WTC11 (cell line): ENCODE data around the gene CORIN. TPM values are rescaled to one million over a fixed set of nuclear protein-coding genes. Genes with fewer than 3 reads are reported as not detected.

Experiments
- ATAC-seq: fragments of 200-7000 bp; cut with Tn5 transposase; 2 replicates; pipeline ENCODE4 v1.10.0; 2021; ENCODE audit warnings: mild to moderate bottlenecking, moderate library complexity
- CTCF ChIA-PET: fragments of 300-600 bp; sonication (Branson Sonifier 250); formaldehyde crosslinking; loops from one replicate; lab custom pipeline; 2021; ENCODE audit warnings: antibody characterized with exemption; lab: Charles Lee
- POLR2A ChIA-PET: fragments of 350-600 bp; sonication (Branson Sonifier 250); formaldehyde crosslinking; loops from one replicate; lab custom pipeline; 2021; ENCODE audit warnings: antibody characterized with exemption; lab: Charles Lee
- DNase-seq: peaks from one replicate; pipeline ENCODE4 v3.0.0; 2021; ENCODE audit warnings: low spot score
- H3K27ac Mint-ChIP-seq: 2 replicates; pipeline ENCODE4 v1.8.0; 2021; ENCODE audit warnings: mixed read lengths
- H3K27me3 Mint-ChIP-seq: 2 replicates; pipeline ENCODE4 v1.8.0; 2021; ENCODE audit warnings: low read depth, mild to moderate bottlenecking, moderate library complexity, mixed read lengths
- H3K36me3 Mint-ChIP-seq: 2 replicates; pipeline ENCODE4 v1.8.0; 2021; ENCODE audit warnings: mixed read lengths
- H3K4me1 Mint-ChIP-seq: 2 replicates; pipeline ENCODE4 v1.8.0; 2022; ENCODE audit warnings: mixed read lengths
- H3K4me3 Mint-ChIP-seq: 2 replicates; pipeline ENCODE4 v1.8.0; 2021; ENCODE audit warnings: mild to moderate bottlenecking, moderate library complexity, mixed read lengths
- H3K9me3 Mint-ChIP-seq: 2 replicates; pipeline ENCODE4 v1.8.0; 2021; ENCODE audit warnings: mixed read lengths
- CREB1 ChIP-seq: sonication (generic); formaldehyde crosslinking; IDR thresholded peaks from 2 replicates; pipeline ENCODE4 v1.8.0; 2023; ENCODE audit warnings: mild to moderate bottlenecking, missing genetic modification reagents
- CREM ChIP-seq: sonication (generic); formaldehyde crosslinking; IDR thresholded peaks from 2 replicates; pipeline ENCODE4 v1.8.1; 2022; ENCODE audit warnings: mild to moderate bottlenecking, missing genetic modification reagents, moderate library complexity
- NFYB ChIP-seq: sonication (generic); formaldehyde crosslinking; conservative IDR thresholded peaks from 2 replicates; pipeline ENCODE4 v1.8.0; 2022; ENCODE audit warnings: low read depth, missing genetic modification reagents
- NR2C2 ChIP-seq: sonication (generic); formaldehyde crosslinking; IDR thresholded peaks from 2 replicates; pipeline ENCODE4 v1.8.0; 2022; ENCODE audit warnings: mild to moderate bottlenecking, missing genetic modification reagents
- RELA ChIP-seq: sonication (generic); formaldehyde crosslinking; IDR thresholded peaks from 2 replicates; pipeline ENCODE4 v1.8.1; 2022; ENCODE audit warnings: missing genetic modification reagents, mild to moderate bottlenecking, borderline replicate concordance
- SMAD4 ChIP-seq: sonication (generic); formaldehyde crosslinking; IDR thresholded peaks from 2 replicates; pipeline ENCODE4 v1.8.0; 2022; ENCODE audit warnings: mild to moderate bottlenecking, missing genetic modification reagents
- SP1 ChIP-seq: sonication (generic); formaldehyde crosslinking; conservative IDR thresholded peaks from 2 replicates; pipeline ENCODE4 v1.8.1; 2022; ENCODE audit warnings: missing genetic modification reagents
- TCF7 ChIP-seq: sonication (generic); formaldehyde crosslinking; IDR thresholded peaks from 2 replicates; pipeline ENCODE4 v1.8.0; 2022; ENCODE audit warnings: mild to moderate bottlenecking, low read depth, missing genetic modification reagents, moderate library complexity
- TEAD4 ChIP-seq: sonication (generic); formaldehyde crosslinking; IDR thresholded peaks from 2 replicates; pipeline ENCODE4 v1.8.0; 2022; ENCODE audit warnings: mild to moderate bottlenecking, missing genetic modification reagents
- TP53 ChIP-seq: sonication (generic); formaldehyde crosslinking; IDR thresholded peaks from 2 replicates; pipeline ENCODE4 v1.8.1; 2023; ENCODE audit warnings: mild to moderate bottlenecking, missing genetic modification reagents
- ZBTB21 ChIP-seq: sonication (generic); formaldehyde crosslinking; IDR thresholded peaks from 2 replicates; pipeline ENCODE4 v1.8.1; 2023; ENCODE audit warnings: mild to moderate bottlenecking, missing genetic modification reagents, borderline replicate concordance
- ZNF138 ChIP-seq: sonication (generic); formaldehyde crosslinking; conservative IDR thresholded peaks from 2 replicates; pipeline ENCODE4 v1.8.1; 2022; ENCODE audit warnings: mild to moderate bottlenecking, moderate library complexity, missing genetic modification reagents
- ZNF219 ChIP-seq: sonication (generic); formaldehyde crosslinking; IDR thresholded peaks from 2 replicates; pipeline ENCODE4 v1.8.0; 2023; ENCODE audit warnings: missing genetic modification reagents, mild to moderate bottlenecking, borderline replicate concordance
- total RNA-seq: library from RNA; stranded (reverse); gene quantifications from 3 replicates; pipeline ENCODE4 v1.2.3, GENCODE V29; 2021
- TF ChIP-seq, protein P1 (sequence below): sonication (generic); formaldehyde crosslinking; conservative IDR thresholded peaks from 2 replicates; pipeline ENCODE4 v1.8.1; 2022; ENCODE audit warnings: mild to moderate bottlenecking, missing genetic modification reagents
- TF ChIP-seq, protein P2 (sequence below): sonication (generic); formaldehyde crosslinking; IDR thresholded peaks from 2 replicates; pipeline ENCODE4 v1.8.1; 2022; ENCODE audit warnings: low read depth, mild to moderate bottlenecking, moderate library complexity, missing genetic modification reagents, borderline replicate concordance
- TF ChIP-seq, protein P3 (sequence below): sonication (generic); formaldehyde crosslinking; IDR thresholded peaks from 2 replicates; pipeline ENCODE4 v1.8.0; 2023; ENCODE audit warnings: missing genetic modification reagents
- TF ChIP-seq, protein P4 (sequence below): sonication (generic); formaldehyde crosslinking; IDR thresholded peaks from 2 replicates; pipeline ENCODE4 v1.8.1; 2022; ENCODE audit warnings: missing genetic modification reagents, borderline replicate concordance
- TF ChIP-seq, protein P5 (sequence below): fragments of 200-600 bp; IDR thresholded peaks from 2 replicates; pipeline ENCODE4 v1.8.0; 2022; ENCODE audit warnings: antibody characterized with exemption
- TF ChIP-seq, protein P6 (sequence below): fragments of 250-450 bp; sonication (Bioruptor Pico); IDR thresholded peaks from 2 replicates; pipeline ENCODE4 v1.9.0; 2021; ENCODE audit warnings: moderate library complexity, mild to moderate bottlenecking, inconsistent platforms, borderline replicate concordance
- TF ChIP-seq, protein P7 (sequence below): fragments of 250-450 bp; sonication (Bioruptor Pico); IDR thresholded peaks from 2 replicates; pipeline ENCODE4 v1.9.0; 2021; ENCODE audit warnings: mild to moderate bottlenecking

The CORIN gene
- total RNA-seq, 1 experiment from 2014 or later = 0.33 TPM

DNA sequence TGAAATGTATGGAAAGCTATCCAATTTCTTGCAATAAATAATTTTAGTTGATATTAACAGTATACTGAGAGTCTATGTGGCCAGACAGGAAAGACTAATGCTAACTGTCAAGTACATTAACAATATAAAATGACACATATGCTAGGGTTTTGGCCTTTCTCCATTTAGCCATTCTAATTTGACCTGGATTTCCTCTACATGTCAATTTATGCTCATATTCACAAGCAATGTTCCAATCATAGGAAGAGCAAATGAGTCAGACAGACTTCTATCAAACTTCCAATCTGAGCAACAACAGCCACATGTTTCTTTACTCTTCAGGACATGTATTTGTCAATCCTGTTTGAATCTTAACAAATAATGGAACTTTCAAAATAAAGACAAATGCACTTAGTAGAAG, 53.6 kb downstream of the CORIN start (continued):
- TF ChIP-seq SP1 (CRISPR knock-in tag) (no peak), ZBTB21 (CRISPR knock-in tag) (no peak)

DNA sequence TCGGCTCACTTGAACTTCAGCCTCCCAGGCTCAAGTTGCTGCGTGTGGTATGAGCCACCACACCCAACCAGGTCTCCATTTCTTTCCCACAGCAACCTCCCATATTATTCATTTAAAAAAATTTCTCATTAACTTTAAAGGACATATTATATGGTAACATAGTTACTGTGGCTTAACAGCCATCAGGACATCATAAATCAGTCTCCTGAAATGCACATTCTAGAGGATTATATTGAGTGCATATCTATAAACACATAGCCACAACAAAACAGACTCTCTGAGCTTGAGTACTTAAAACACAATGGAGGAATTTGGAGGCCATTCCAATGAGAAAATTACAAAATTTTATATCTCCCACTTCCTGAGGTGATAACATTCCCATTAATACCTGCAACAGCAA, 61.5 kb downstream of the CORIN start:
- Mint-ChIP-seq H3K27ac (no peak overlapping the region), H3K36me3 (no peaks in the 10 kb centered on the region), H3K9me3 (peaks cover 11% of the 10 kb centered on the region), H3K27me3 (no peaks in the 10 kb centered on the region; the same call in 1 of the 2 replicates), H3K4me1 (peaks cover 5% of the 10 kb centered on the region), H3K4me3 (no peak overlapping the region)
- no peak for ATAC-seq
- ChIA-PET CTCF (no interaction called here), POLR2A (no interaction called here)
- TF ChIP-seq CREM (CRISPR knock-in tag) = no peak
- no peak for TF ChIP-seq TEAD4
- TF ChIP-seq, protein P1, sequence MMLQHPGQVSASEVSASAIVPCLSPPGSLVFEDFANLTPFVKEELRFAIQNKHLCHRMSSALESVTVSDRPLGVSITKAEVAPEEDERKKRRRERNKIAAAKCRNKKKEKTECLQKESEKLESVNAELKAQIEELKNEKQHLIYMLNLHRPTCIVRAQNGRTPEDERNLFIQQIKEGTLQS = no peak
- no peak for TF ChIP-seq TP53
- DNase-seq = no peak

DNA sequence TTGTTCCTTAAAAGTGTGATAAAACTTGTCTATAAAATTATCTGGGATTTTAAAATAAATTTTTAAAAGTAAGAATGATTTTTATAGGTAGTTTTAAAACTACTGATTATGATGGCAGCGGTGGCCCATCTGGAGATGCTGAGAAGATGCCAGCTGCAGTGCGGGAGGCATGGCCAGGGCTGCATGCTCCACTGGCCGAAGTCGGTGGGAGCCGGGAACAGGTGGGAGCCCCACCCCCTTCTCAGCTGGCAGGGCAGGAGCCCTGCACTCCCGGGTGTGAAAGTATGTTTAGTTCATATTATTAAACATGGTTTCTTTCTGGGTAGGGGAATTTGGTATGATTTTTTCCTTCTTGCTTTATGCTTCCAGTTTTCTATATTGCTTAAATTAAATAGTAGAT, 63.8 kb downstream of the CORIN start:
- no peak overlapping the region for H3K27ac Mint-ChIP-seq
- H3K9me3 Mint-ChIP-seq = peaks cover 10% of the 10 kb centered on the region
- TF ChIP-seq RELA (CRISPR knock-in tag) (no peak), CREB1 (CRISPR knock-in tag) (no peak), NFYB (CRISPR knock-in tag) (no peak), TP53 (no peak), ZNF138 (CRISPR knock-in tag) (no peak), ZNF219 (no peak), NR2C2 (CRISPR knock-in tag) (no peak), TCF7 (CRISPR knock-in tag) (no peak), SMAD4 (CRISPR knock-in tag) (no peak)
- TF ChIP-seq, protein P2, sequence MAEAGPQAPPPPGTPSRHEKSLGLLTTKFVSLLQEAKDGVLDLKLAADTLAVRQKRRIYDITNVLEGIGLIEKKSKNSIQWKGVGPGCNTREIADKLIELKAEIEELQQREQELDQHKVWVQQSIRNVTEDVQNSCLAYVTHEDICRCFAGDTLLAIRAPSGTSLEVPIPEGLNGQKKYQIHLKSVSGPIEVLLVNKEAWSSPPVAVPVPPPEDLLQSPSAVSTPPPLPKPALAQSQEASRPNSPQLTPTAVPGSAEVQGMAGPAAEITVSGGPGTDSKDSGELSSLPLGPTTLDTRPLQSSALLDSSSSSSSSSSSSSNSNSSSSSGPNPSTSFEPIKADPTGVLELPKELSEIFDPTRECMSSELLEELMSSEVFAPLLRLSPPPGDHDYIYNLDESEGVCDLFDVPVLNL (CRISPR knock-in tag) = no peak
- TF ChIP-seq, protein P3, sequence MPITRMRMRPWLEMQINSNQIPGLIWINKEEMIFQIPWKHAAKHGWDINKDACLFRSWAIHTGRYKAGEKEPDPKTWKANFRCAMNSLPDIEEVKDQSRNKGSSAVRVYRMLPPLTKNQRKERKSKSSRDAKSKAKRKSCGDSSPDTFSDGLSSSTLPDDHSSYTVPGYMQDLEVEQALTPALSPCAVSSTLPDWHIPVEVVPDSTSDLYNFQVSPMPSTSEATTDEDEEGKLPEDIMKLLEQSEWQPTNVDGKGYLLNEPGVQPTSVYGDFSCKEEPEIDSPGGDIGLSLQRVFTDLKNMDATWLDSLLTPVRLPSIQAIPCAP = no peak
- TF ChIP-seq, protein P4, sequence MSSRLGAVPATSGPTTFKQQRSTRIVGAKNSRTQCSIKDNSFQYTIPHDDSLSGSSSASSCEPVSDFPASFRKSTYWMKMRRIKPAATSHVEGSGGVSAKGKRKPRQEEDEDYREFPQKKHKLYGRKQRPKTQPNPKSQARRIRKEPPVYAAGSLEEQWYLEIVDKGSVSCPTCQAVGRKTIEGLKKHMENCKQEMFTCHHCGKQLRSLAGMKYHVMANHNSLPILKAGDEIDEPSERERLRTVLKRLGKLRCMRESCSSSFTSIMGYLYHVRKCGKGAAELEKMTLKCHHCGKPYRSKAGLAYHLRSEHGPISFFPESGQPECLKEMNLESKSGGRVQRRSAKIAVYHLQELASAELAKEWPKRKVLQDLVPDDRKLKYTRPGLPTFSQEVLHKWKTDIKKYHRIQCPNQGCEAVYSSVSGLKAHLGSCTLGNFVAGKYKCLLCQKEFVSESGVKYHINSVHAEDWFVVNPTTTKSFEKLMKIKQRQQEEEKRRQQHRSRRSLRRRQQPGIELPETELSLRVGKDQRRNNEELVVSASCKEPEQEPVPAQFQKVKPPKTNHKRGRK (CRISPR knock-in tag) = no peak
- TF ChIP-seq, protein P5, sequence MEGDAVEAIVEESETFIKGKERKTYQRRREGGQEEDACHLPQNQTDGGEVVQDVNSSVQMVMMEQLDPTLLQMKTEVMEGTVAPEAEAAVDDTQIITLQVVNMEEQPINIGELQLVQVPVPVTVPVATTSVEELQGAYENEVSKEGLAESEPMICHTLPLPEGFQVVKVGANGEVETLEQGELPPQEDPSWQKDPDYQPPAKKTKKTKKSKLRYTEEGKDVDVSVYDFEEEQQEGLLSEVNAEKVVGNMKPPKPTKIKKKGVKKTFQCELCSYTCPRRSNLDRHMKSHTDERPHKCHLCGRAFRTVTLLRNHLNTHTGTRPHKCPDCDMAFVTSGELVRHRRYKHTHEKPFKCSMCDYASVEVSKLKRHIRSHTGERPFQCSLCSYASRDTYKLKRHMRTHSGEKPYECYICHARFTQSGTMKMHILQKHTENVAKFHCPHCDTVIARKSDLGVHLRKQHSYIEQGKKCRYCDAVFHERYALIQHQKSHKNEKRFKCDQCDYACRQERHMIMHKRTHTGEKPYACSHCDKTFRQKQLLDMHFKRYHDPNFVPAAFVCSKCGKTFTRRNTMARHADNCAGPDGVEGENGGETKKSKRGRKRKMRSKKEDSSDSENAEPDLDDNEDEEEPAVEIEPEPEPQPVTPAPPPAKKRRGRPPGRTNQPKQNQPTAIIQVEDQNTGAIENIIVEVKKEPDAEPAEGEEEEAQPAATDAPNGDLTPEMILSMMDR = no peak
- TF ChIP-seq, protein P6, sequence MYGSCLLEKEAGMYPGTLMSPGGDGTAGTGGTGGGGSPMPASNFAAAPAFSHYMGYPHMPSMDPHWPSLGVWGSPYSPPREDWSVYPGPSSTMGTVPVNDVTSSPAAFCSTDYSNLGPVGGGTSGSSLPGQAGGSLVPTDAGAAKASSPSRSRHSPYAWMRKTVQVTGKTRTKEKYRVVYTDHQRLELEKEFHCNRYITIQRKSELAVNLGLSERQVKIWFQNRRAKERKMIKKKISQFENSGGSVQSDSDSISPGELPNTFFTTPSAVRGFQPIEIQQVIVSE (CRISPR knock-in tag) = no peak
- TF ChIP-seq, protein P7, sequence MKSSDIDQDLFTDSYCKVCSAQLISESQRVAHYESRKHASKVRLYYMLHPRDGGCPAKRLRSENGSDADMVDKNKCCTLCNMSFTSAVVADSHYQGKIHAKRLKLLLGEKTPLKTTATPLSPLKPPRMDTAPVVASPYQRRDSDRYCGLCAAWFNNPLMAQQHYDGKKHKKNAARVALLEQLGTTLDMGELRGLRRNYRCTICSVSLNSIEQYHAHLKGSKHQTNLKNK (CRISPR knock-in tag) = no peak
- DNase-seq (peak; percentile 45), ATAC-seq (peak; percentile 86)
- H3K4me3 Mint-ChIP-seq = no peak overlapping the region
- no peaks in the 10 kb centered on the region; the same call in 1 of the 2 replicates for H3K27me3 Mint-ChIP-seq
- H3K36me3 Mint-ChIP-seq = no peaks in the 10 kb centered on the region
- peaks cover 5% of the 10 kb centered on the region for H3K4me1 Mint-ChIP-seq
- ChIA-PET POLR2A (no interaction called here), CTCF (interaction anchor here (0.9 to 2.4 kb wide), 2 partner anchors 62 to 65 kb away, joined by 3 to 12 read pairs; no protein-coding TSS in a partner anchor)
